ENCODE results near the gene TMEM63C.

GRCh38 chr14:77224212-77224611 lies 42.6 kb downstream of the TMEM63C start:
- no peak for TF ChIP-seq CTCF (IDR thresholded peaks at IDR 0.05)
- no peak for TF ChIP-seq POLR2A (IDR thresholded peaks at IDR 0.05)
